HG03565 (cell line): ENCODE measurements around the gene LRRC9.
"Not testable (repeated sequence)": the region's sequence is repeated elsewhere in the genome, so short reads cannot be mapped to it uniquely, and the experiment has no call there.

Source experiments
- ATAC-seq: cut with Tn5 transposase; IDR thresholded peaks from one replicate; pipeline ENCODE4 v1.9.1; 2021; ENCODE audit warnings: mild to moderate bottlenecking, moderate library complexity; ENCODE audit not compliant: unreplicated experiment

Gene LRRC9

DNA sequence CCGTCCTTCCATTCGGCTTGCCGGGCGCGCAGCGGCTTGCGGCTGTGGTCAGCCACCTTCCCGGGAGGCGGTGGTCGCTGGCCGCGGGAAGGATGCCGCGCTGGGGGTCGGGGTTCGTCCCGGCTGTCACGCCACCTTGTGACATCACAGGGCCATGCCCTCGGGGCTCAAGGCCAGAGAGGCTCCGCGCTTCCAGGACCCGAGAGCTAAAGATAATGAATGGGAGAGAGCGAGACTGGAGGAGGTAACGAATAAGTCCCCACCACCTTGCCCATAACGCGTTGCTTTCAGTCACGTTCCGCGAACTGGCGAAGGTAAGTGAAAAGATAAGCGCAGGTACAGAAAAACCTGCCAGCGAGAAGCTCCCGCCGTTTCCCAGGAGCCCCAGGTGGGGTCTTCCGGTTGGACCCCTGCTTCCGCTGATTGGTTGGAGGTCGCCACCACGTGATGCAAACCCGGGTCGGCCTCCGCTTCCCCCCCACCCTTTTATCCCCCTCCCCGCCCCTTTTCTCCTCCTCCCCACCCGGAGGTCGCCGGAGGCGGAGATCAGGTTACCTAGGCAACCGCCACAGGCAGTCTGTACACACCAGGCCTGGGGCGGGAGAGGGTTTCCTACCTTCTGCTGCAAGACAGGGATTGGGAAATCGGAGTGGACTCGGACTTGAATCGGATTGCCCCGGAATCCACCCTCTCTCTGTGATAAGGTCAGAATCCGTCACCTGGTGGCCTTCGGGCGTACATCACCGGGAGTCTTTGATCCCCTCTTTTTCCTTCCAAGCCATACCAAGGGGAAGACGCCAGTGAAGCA is at the start of gene LRRC9:
Gene LRRC9, plus strand, starts transcription at position 575 of the 808 bp plus-strand sequence.
- ATAC-seq, result peak; percentile 18

GRCh38 chr14:59870277-59871165 is 49.4 kb upstream of the LRRC9 start, which contains the start of gene RTN1:
Gene RTN1 (minus strand): TSS chr14:59870776. CDS start chr14:59870630, 146 bp downstream.
- ATAC-seq, result no peak

DNA sequence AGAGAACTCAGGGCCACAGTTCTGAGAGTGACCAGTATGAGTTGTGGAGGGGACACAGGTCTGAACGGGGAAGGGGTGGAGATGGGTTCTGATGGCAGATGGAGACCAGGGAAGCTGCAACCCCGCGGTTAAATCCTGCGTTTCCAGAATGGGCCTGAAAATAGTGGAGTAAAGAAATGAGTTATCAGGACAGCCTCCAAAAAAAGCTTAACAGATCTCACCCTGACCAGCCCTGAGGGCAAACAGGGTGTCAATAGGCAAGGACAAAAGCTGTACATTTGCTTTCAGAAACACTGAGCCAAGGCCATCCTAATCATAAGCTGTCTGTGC is 48.8 kb upstream of the LRRC9 start:
- no peak for ATAC-seq

DNA sequence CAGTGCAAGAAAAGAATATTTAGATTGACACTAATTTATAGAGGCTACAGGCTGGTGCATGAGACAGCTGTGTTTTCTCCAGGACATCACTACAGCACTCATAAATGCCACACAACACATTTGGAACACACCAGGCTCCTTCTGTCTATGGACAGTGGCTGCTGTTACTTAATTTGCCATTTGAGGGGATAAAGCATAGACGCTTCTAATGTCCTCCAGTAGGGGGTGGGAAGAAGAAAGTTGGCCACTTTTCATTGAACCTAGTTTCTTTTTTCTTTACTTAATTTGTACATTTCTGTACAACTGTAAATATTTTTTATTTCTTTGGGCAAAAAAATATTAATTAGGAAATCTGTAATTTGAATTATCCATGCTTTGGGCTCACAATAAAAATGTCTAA is 37.0 kb upstream of the LRRC9 start:
- no peak for ATAC-seq

DNA sequence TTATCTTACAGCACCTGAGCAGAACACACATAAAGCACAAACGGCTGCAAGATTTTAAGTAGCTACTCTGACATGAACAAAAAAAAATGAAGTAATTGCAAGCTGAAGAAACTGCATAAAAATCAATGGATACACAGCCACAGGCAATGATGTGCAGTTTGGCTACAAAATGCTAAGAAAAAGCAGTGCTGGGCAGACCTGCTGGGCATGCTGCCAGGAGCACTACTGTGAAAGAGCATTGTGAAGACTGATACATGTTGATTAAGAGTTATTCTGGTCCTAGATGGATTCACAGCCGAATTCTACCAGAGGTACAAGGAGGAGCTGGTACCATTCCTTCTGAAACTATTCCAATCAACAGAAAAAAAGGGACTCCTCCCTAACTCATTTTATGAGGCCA is 29.3 kb upstream of the LRRC9 start:
- ATAC-seq, result no peak

DNA sequence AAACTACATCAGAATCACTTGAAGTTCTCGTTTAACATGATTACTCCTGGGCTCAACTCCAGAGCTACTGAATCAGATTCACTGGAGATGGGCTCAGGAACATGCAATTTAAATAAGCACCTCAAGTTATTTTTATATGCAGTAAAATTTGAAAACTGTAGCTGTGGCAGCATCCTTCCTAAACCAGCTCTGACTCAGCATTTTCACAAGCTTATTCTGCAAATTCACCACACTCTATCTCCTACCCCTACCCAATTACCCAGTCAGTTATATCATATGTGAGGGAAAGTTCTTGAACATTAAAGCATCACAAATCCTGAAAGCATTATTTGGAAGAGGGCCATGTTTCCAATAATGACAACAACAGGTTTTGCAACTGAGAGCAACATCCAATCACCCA is 24.2 kb upstream of the LRRC9 start:
- ATAC-seq, result no peak

GRCh38 chr14:59897757-59898383 is 22.1 kb upstream of the LRRC9 start:
- ATAC-seq, result no peak

DNA sequence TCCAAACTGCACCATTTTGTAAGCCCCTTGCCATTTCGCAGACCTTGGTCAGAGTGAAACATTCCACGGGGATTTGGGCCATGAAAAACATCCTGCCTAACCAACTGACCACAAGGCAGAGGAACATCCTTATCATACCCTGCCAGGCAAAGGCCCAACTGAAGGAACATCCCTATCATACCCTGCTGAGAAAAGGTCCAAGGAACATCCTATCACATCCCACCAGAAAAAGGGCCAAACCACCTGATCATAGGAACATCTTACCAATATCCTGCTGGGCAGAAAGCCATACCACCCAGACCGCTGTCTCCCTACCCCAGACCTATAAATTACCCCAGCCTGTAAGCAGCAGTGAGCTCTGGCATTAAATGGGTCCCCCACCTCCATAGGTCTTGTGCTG is 19.4 kb upstream of the LRRC9 start:
- no peak for ATAC-seq

GRCh38 chr14:59904184-59904583 is 15.8 kb upstream of the LRRC9 start:
- no peak for ATAC-seq

- ATAC-seq, result no peak
These were observed 14.8 kb upstream of the LRRC9 start for GRCh38 chr14:59905188-59905587.

DNA sequence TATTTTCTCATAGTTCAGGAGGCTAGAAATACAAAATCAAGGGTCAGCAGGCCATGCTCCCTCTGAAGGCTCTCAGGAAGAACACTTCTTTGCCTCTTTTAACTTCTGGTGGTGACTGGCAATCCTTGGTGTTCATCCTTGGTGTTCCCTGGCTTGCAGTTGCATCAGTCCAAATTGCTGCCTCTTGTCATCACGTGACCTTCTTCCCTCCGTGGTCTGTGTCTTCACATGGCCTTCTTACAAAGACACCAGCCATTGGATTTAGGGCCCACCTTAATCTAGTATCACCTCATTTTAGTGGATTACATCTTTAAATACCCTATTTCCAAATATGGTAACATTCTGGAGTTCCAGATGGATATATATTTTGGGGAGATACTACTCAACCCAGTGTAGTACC is 7.5 kb upstream of the LRRC9 start:
- no peak for ATAC-seq

- no peak for ATAC-seq
These were observed 6.8 kb upstream of the LRRC9 start for GRCh38 chr14:59913187-59913586.

- ATAC-seq, result peak; percentile 53
These were observed 947 bp upstream of the LRRC9 start for GRCh38 chr14:59918824-59919569.

GRCh38 chr14:59920378-59920683 is 387 bp downstream of the LRRC9 start:
- no peak for ATAC-seq

- no peak for ATAC-seq
These were observed 5.9 kb downstream of the LRRC9 start for GRCh38 chr14:59925797-59926196.

- ATAC-seq, result peak; percentile 45
These were observed 6.6 kb downstream of the LRRC9 start for GRCh38 chr14:59926534-59926933.

GRCh38 chr14:59931237-59931636 is 11.3 kb downstream of the LRRC9 start:
- ATAC-seq, result no peak

DNA sequence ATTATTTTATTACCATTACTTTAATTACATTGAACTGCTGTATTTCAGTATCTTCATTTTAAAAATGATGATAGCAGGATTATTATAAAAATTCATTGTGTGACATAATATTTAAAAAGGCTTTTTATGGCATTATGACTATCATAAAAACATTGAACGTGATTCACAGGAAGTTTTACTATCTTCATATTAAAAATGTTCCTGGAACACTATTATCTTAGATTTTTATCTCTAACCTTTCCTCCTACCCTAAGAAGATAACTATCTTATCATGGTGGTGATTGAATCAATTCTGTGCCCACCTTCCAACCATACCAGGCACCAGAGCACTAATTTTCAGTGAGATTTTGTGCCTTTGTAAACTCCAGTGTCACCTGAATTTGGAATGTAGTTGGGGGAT is 16.2 kb downstream of the LRRC9 start:
- no peak for ATAC-seq

- ATAC-seq, result peak; percentile 81
These were observed 19.9 kb downstream of the LRRC9 start for GRCh38 chr14:59939828-59940227.

- not testable (repeated sequence) for ATAC-seq
These were observed 22.4 kb downstream of the LRRC9 start for GRCh38 chr14:59942296-59942862.

- no peak for ATAC-seq
These were observed 25.0 kb downstream of the LRRC9 start for GRCh38 chr14:59944909-59945308.
